Activated B cell treated with CpG ODN at 0.5 μM for 24 hours (primary cell): ENCODE data around the gene ADCY10. TPM values are rescaled to one million over a fixed set of nuclear protein-coding genes. Genes with fewer than 3 reads are reported as not detected.

Experiments
- ATAC-seq: fragments of 200-7000 bp; cut with Tn5 transposase; one replicate; pipeline ENCODE4 v1.10.0; 2021; ENCODE audit warnings: low read depth, mild to moderate bottlenecking, moderate library complexity
- CTCF ChIA-PET: fragments of 350-600 bp; sonication (Branson Sonifier 250); formaldehyde crosslinking; loops from one replicate; lab custom pipeline; 2021; ENCODE audit warnings: antibody characterized with exemption; lab: Charles Lee
- POLR2A ChIA-PET: fragments of 350-600 bp; sonication (Branson Sonifier 250); formaldehyde crosslinking; loops from one replicate; lab custom pipeline; 2021; ENCODE audit warnings: antibody characterized with exemption; lab: Charles Lee
- DNase-seq: peaks from one replicate; pipeline ENCODE4 v3.0.0; 2022
- H3K27ac Mint-ChIP-seq: one replicate; pipeline ENCODE4 v1.8.0; 2020; ENCODE audit warnings: mixed read lengths
- H3K27me3 Mint-ChIP-seq: one replicate; pipeline ENCODE4 v1.8.0; 2021; ENCODE audit warnings: mixed read lengths
- H3K36me3 Mint-ChIP-seq: one replicate; pipeline ENCODE4 v1.8.0; 2021; ENCODE audit warnings: low read depth, mixed read lengths
- H3K4me1 Mint-ChIP-seq: one replicate; pipeline ENCODE4 v1.8.0; 2021; ENCODE audit warnings: mixed read lengths
- H3K4me3 Mint-ChIP-seq: one replicate; pipeline ENCODE4 v1.8.0; 2020; ENCODE audit warnings: mild to moderate bottlenecking, mixed read lengths
- H3K9me3 Mint-ChIP-seq: one replicate; pipeline ENCODE4 v1.8.0; 2020; ENCODE audit warnings: mixed read lengths
- intact Hi-C: fragments of 100-400 bp; cut with micrococcal nuclease; formaldehyde crosslinking; loops from one replicate; pipeline ENCODE4 v1.15.1; 2024
- total RNA-seq: library from RNA; stranded (reverse); gene quantifications from 2 replicates; pipeline ENCODE4 v1.2.3, GENCODE V29; 2022
- TF ChIP-seq, protein P1 (sequence below): fragments of 200-600 bp; IDR thresholded peaks from one replicate; pipeline ENCODE4 v1.8.0; 2022; ENCODE audit warnings: antibody characterized with exemption, mild to moderate bottlenecking

Gene ADCY10
- total RNA-seq, 1 donor from 2014 or later: 0.20 TPM

DNA sequence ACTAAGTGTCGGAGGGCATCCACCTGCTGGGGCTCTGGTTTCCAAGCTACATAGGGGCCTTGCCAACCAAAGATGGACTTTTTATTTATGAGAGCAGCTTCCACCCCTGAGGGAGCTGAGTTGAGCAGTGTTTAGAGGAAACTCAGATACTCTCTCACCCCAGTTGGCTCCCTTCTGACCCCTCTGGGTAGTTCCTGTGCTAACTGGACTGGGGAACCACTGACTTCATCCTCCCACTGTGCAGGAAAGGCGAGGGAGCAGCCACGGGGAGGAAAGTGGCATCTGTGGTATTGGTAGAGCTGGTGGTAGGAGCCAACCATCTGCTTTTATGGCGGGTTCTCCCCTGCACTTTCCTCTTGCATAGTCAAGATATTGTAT lies 121.8 kb downstream of the ADCY10 start:
- TF ChIP-seq, protein P1, sequence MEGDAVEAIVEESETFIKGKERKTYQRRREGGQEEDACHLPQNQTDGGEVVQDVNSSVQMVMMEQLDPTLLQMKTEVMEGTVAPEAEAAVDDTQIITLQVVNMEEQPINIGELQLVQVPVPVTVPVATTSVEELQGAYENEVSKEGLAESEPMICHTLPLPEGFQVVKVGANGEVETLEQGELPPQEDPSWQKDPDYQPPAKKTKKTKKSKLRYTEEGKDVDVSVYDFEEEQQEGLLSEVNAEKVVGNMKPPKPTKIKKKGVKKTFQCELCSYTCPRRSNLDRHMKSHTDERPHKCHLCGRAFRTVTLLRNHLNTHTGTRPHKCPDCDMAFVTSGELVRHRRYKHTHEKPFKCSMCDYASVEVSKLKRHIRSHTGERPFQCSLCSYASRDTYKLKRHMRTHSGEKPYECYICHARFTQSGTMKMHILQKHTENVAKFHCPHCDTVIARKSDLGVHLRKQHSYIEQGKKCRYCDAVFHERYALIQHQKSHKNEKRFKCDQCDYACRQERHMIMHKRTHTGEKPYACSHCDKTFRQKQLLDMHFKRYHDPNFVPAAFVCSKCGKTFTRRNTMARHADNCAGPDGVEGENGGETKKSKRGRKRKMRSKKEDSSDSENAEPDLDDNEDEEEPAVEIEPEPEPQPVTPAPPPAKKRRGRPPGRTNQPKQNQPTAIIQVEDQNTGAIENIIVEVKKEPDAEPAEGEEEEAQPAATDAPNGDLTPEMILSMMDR: no peak
- H3K36me3 Mint-ChIP-seq: peaks cover 46% of the 10 kb centered on the region
- no peak for DNase-seq
- no peaks in the 10 kb centered on the region for H3K9me3 Mint-ChIP-seq
- H3K4me1 Mint-ChIP-seq: no peaks in the 10 kb centered on the region
- no peaks in the 10 kb centered on the region for H3K27me3 Mint-ChIP-seq
- CTCF ChIA-PET: interaction anchor here (2.1 kb wide), 1 partner anchor 77 kb away, joined by 5 read pairs; no protein-coding TSS in a partner anchor
- no peak overlapping the region for H3K27ac Mint-ChIP-seq
- ATAC-seq: no peak
- H3K4me3 Mint-ChIP-seq: no peak overlapping the region
- intact Hi-C loops: no loop called here
- POLR2A ChIA-PET: no interaction called here

DNA sequence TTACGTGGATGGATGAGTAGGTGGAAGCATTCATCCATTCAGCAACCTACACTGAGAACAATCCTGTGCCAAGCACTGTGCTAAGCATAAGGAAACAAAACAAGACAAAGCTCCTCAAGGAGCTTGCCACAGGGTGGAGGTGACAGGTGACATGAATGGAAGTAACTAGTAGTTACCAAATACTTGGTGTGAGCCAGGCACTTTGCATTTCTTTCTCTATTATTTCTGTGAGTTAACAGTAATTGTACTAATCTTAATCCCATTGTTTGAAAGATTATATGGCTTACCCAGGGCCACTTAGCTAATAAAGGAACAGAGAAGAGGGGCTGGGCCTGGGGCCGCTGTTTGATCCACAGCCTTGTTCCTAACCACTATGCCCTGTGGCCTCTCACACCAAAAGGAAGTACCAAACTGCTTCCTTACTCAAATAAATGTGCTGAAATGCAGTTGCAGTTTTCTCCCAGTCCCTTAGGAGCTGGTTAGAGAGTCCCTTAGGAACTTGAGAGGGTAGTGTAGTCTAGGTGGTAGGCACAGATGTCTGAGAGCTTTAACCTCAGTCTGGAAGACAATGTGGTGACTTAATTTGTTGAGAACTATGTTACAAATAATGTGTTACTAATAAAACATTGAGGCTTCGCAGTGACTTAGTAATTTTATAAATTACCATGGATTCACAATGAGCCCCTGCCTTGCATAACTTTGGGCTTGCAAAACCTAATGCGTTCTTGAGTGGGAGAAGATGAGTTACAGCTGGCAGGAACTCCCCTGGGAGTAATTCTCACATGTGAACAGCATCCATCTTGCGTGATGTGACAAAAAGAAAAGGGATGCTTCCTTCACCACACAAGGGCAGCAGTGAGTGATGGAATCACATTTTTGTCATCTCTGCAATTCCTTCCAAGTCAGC lies 122.4 kb downstream of the ADCY10 start:
- Mint-ChIP-seq H3K9me3 (no peaks in the 10 kb centered on the region), H3K4me1 (no peaks in the 10 kb centered on the region), H3K4me3 (no peak overlapping the region), H3K36me3 (peaks cover 46% of the 10 kb centered on the region), H3K27ac (no peak overlapping the region), H3K27me3 (no peaks in the 10 kb centered on the region)
- TF ChIP-seq, protein P1: no peak
- ATAC-seq (no peak), DNase-seq (no peak)
- CTCF ChIA-PET: interaction anchor here (2.1 kb wide), 1 partner anchor 76 kb away, joined by 5 read pairs; no protein-coding TSS in a partner anchor
- POLR2A ChIA-PET: no interaction called here
- intact Hi-C loops: no loop called here

DNA sequence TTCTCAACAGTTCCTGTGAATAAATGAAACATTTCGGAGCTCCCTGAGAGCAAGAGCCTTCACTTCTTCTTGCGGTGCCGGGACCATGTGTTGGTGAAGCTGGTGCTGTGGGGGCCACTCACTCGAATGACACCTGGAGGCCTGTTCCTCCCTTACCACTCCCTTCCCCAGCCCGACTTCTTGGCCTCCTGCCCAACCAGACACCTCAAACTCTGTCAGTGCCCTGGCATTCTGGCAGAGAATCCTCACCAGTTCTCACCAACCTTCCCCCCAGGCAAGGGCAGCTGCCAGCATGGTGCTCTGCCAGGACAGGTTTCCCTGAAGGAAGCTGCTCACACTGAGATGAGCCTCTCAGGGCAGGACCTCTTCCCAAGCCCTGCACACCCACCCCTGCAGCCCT lies 123.8 kb downstream of the ADCY10 start:
- POLR2A ChIA-PET: no interaction called here
- no peak for DNase-seq

DNA sequence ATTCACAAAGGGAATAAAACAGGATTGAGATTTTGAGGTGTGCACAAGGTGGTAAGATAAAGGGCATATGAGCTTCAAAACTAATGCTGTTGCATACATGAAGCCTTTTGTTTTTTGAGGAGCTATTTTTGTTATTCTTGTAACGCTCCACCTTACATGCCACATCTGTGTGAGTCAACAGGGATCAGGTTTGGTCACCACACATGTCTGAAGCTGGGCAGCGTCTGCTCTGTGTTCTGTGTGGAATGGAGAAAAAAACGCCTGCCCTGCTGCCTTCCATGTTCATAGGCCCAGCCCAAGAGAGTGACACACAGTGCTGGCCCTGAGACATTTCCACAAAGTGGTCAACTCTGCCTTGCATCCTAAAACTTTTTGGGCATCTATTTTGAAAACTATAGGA lies 124.4 kb downstream of the ADCY10 start:
- CTCF ChIA-PET: no interaction called here
- TF ChIP-seq, protein P1: no peak
- intact Hi-C loops: no loop called here
- Mint-ChIP-seq H3K9me3 (no peaks in the 10 kb centered on the region), H3K27ac (no peak overlapping the region), H3K4me1 (no peaks in the 10 kb centered on the region), H3K4me3 (no peak overlapping the region), H3K27me3 (no peaks in the 10 kb centered on the region), H3K36me3 (peaks cover 57% of the 10 kb centered on the region)
- ATAC-seq (no peak), DNase-seq (no peak)
- POLR2A ChIA-PET: no interaction called here

More for the DNA sequence above, 123.8 kb downstream of the ADCY10 start:
- no peaks in the 10 kb centered on the region for H3K27me3 Mint-ChIP-seq
- ATAC-seq: no peak
- H3K27ac Mint-ChIP-seq: no peak overlapping the region
- CTCF ChIA-PET: interaction anchor here (2.1 kb wide), 1 partner anchor 75 kb away, joined by 5 read pairs; no protein-coding TSS in a partner anchor
- H3K4me3 Mint-ChIP-seq: no peak overlapping the region
- no peaks in the 10 kb centered on the region for H3K9me3 Mint-ChIP-seq
- H3K4me1 Mint-ChIP-seq: no peaks in the 10 kb centered on the region
- TF ChIP-seq, protein P1: no peak
- intact Hi-C loops: no loop called here
- H3K36me3 Mint-ChIP-seq: peaks cover 54% of the 10 kb centered on the region

DNA sequence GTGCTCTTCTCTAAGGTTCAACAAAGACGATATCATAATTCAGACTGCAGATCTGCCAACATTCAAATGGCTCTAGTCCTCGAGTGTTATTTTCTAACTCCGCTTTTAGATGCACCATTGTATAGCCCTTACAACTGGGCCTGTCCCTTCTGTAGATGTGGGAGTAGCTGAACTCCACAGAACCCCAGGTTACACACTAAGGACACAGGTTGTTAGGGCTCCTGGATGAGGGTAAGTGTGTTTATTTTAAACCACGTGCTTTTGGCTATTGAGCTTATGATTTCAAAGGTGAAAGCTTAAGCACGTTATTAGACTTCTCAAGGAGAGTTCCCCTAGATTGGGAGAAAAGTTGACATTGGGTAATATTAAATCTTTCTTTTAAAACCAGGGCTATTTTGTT lies 127.4 kb downstream of the ADCY10 start:
- DNase-seq (no peak), ATAC-seq (no peak)
- intact Hi-C loops: no loop called here
- H3K4me1 Mint-ChIP-seq: no peaks in the 10 kb centered on the region
- POLR2A ChIA-PET: no interaction called here
- TF ChIP-seq, protein P1: no peak
- CTCF ChIA-PET: no interaction called here
- no peak overlapping the region for H3K4me3 Mint-ChIP-seq
- no peaks in the 10 kb centered on the region for H3K27me3 Mint-ChIP-seq
- H3K27ac Mint-ChIP-seq: no peak overlapping the region
- no peaks in the 10 kb centered on the region for H3K9me3 Mint-ChIP-seq
- peaks cover 51% of the 10 kb centered on the region for H3K36me3 Mint-ChIP-seq
